Kidney capillary endothelial cell (primary cell): Measurements from ENCODE around the gene WDR53.
"Not testable (repeated sequence)": the region's sequence is repeated elsewhere in the genome, so short reads cannot be mapped to it uniquely, and the experiment has no call there.

ENCODE experiments used
- DNase-seq: peaks from one replicate; pipeline ENCODE4 v3.0.0-alpha.2; 2018; ENCODE audit warnings: low spot score

The WDR53 gene

GRCh38 chr3:196568246-196569002 lies at the start of gene WDR53, which contains the start of gene FBXO45:
Gene WDR53 (minus strand): TSS chr3:196568554. CDS start chr3:196561475, 7,079 bp downstream.
Gene FBXO45 (plus strand): TSS chr3:196568660. CDS start chr3:196568985, 325 bp downstream.
- DNase-seq = peak; percentile 85

- no peak for DNase-seq
Observed at GRCh38 chr3:196617256-196617655, 48.9 kb upstream of the WDR53 start.

- not testable (repeated sequence) for DNase-seq
Observed at GRCh38 chr3:196615234-196615633, 46.9 kb upstream of the WDR53 start.

GRCh38 chr3:196611761-196612483 lies 43.6 kb upstream of the WDR53 start:
- peak; percentile 58 for DNase-seq

- no peak for DNase-seq
Observed at GRCh38 chr3:196609805-196610515, 41.6 kb upstream of the WDR53 start.

- DNase-seq = peak; percentile 80
Observed at GRCh38 chr3:196609343-196609775, 41.0 kb upstream of the WDR53 start.

GRCh38 chr3:196608693-196609092 lies 40.3 kb upstream of the WDR53 start:
- DNase-seq = no peak

- DNase-seq = no peak
Observed at GRCh38 chr3:196604548-196604947, 36.2 kb upstream of the WDR53 start.

GRCh38 chr3:196603683-196604082 lies 35.3 kb upstream of the WDR53 start:
- no peak for DNase-seq

- DNase-seq = no peak
Observed at GRCh38 chr3:196602673-196603072, 34.3 kb upstream of the WDR53 start.

- DNase-seq = no peak
Observed at GRCh38 chr3:196600359-196600758, 32.0 kb upstream of the WDR53 start.

- no peak for DNase-seq
Observed at GRCh38 chr3:196599734-196600128, 31.4 kb upstream of the WDR53 start.

GRCh38 chr3:196597971-196598733 lies 29.8 kb upstream of the WDR53 start:
- DNase-seq = not testable (repeated sequence)

- no peak for DNase-seq
Observed at GRCh38 chr3:196596355-196596754, 28.0 kb upstream of the WDR53 start.

GRCh38 chr3:196590279-196590678 lies 21.9 kb upstream of the WDR53 start:
- no peak for DNase-seq

GRCh38 chr3:196585044-196585757 lies 16.8 kb upstream of the WDR53 start:
- no peak for DNase-seq

- no peak for DNase-seq
Observed at GRCh38 chr3:196572389-196572788, 4.0 kb upstream of the WDR53 start.

- not testable (repeated sequence) for DNase-seq
Observed at GRCh38 chr3:196570332-196570731, 2.0 kb upstream of the WDR53 start.

- DNase-seq = no peak
Observed at GRCh38 chr3:196569003-196569516, 706 bp upstream of the WDR53 start.

- DNase-seq = no peak
Observed at GRCh38 chr3:196563721-196564225, 4.6 kb downstream of the WDR53 start.

GRCh38 chr3:196559826-196560225 lies 8.5 kb downstream of the WDR53 start:
- DNase-seq = no peak
